IMR-90 (cell line): ENCODE measurements around the gene LATS2. TPM values are rescaled to one million over a fixed set of nuclear protein-coding genes. Genes with fewer than 3 reads are reported as not detected.

Experiments used
- ATAC-seq: fragments of 200-7000 bp; cut with Tn5 transposase; 2 replicates; pipeline ENCODE4 v1.9.1; 2020; ENCODE audit warnings: low read depth, mild to moderate bottlenecking, moderate library complexity
- BruUV-seq: library from RNA; stranded (reverse); fragments of 400-500 nt; replicated peaks from 2 replicates; lab custom pipeline; 2021; lab: Mats Ljungman, UMichigan
- CTCF ChIA-PET: fragments of 300-600 bp; formaldehyde crosslinking; extraction: SDS; loops from one replicate; lab custom pipeline; 2021; ENCODE audit warnings: antibody characterized with exemption; lab: Yijun Ruan, JAX
- POLR2A ChIA-PET: fragments of 300-600 bp; sonication (Branson Sonifier 250); formaldehyde crosslinking; loops from one replicate; lab custom pipeline; 2022; ENCODE audit warnings: antibody characterized with exemption; ENCODE audit not compliant: unreplicated experiment; lab: Charles Lee
- DNase-seq: peaks from one replicate; pipeline ENCODE4 v3.0.0; 2013
- H2AFZ ChIP-seq: replicated peaks from 2 replicates; pipeline ENCODE3; 2013; ENCODE audit warnings: low read length, mild to moderate bottlenecking; ENCODE audit not compliant: poor library complexity
- H2AK5ac ChIP-seq: 2 replicates; pipeline ENCODE4 v1.6.1; 2013; ENCODE audit warnings: low read depth, low read length, inconsistent platforms
- H2AK9ac ChIP-seq: replicated peaks from 2 replicates; pipeline ENCODE3; 2013; ENCODE audit warnings: mild to moderate bottlenecking, low read depth, low read length, moderate library complexity; ENCODE audit not compliant: poor library complexity
- H2BK120ac ChIP-seq: 2 replicates; pipeline ENCODE4 v1.6.1; 2013; ENCODE audit warnings: low read depth, low read length, inconsistent platforms
- H2BK15ac ChIP-seq: 3 replicates; pipeline ENCODE4 v1.6.1; 2013; ENCODE audit warnings: low read depth, low read length, inconsistent platforms
- H2BK20ac ChIP-seq: 2 replicates; pipeline ENCODE4 v1.6.1; 2013; ENCODE audit warnings: low read depth, mild to moderate bottlenecking, inconsistent platforms, low read length, moderate library complexity
- H2BK5ac ChIP-seq: 2 replicates; pipeline ENCODE4 v1.6.1; 2013; ENCODE audit warnings: mild to moderate bottlenecking, low read depth, low read length, inconsistent platforms; ENCODE audit not compliant: poor library complexity, severe bottlenecking
- H3K14ac ChIP-seq: replicated peaks from 2 replicates; pipeline ENCODE4 v1.6.1; 2013; ENCODE audit warnings: low read depth, low read length, inconsistent platforms
- H3K18ac ChIP-seq: 2 replicates; pipeline ENCODE4 v1.6.1; 2013; ENCODE audit warnings: low read depth, low read length, control low read depth
- H3K23ac ChIP-seq: 2 replicates; pipeline ENCODE4 v1.6.1; 2013; ENCODE audit warnings: low read depth, low read length, inconsistent platforms
- H3K27ac ChIP-seq: 2 replicates; pipeline ENCODE4 v1.5.1; 2013; ENCODE audit warnings: mild to moderate bottlenecking, control low read depth, low read length; ENCODE audit not compliant: insufficient read depth
- H3K27me3 ChIP-seq: 2 replicates; pipeline ENCODE4 v1.6.1; 2013; ENCODE audit warnings: low read length; ENCODE audit not compliant: control insufficient read depth, insufficient read depth
- H3K36me3 ChIP-seq: 2 replicates; pipeline ENCODE4 v1.6.1; 2013; ENCODE audit warnings: low read length, mixed read lengths; ENCODE audit not compliant: control insufficient read depth, insufficient read depth
- H3K4ac ChIP-seq: 2 replicates; pipeline ENCODE4 v1.6.1; 2013; ENCODE audit warnings: low read depth, low read length, inconsistent platforms
- H3K4me1 ChIP-seq: 2 replicates; pipeline ENCODE4 v1.6.1; 2013; ENCODE audit warnings: low read length, mixed read lengths; ENCODE audit not compliant: control insufficient read depth, insufficient read depth
- H3K4me2 ChIP-seq: 2 replicates; pipeline ENCODE4 v1.6.1; 2013; ENCODE audit warnings: low read depth, mild to moderate bottlenecking, control low read depth, low read length, moderate library complexity
- H3K4me3 ChIP-seq: 2 replicates; pipeline ENCODE4 v1.5.1; 2013; ENCODE audit warnings: low read depth, mild to moderate bottlenecking, control low read depth, low read length, moderate library complexity; ENCODE audit not compliant: insufficient read depth
- H3K56ac ChIP-seq: 2 replicates; pipeline ENCODE4 v1.6.1; 2013; ENCODE audit warnings: low read length, inconsistent platforms; ENCODE audit not compliant: insufficient read depth; ENCODE audit errors: extremely low read depth
- H3K79me1 ChIP-seq, 2 experiments: 2 replicates each; pipeline ENCODE4 v1.6.1; 2013; ENCODE audit warnings: low read length in 2 of 2, inconsistent platforms in 1 of 2, low read depth in 1 of 2
- H3K9ac ChIP-seq: 2 replicates; pipeline ENCODE4 v1.6.1; 2013; ENCODE audit warnings: low read depth, low read length, control low read depth
- H3K9me1 ChIP-seq: 2 replicates; pipeline ENCODE4 v1.6.1; 2013; ENCODE audit warnings: low read length, inconsistent platforms; ENCODE audit not compliant: insufficient read depth
- H3K9me3 ChIP-seq: 2 replicates; pipeline ENCODE4 v1.6.1; 2013; ENCODE audit warnings: low read length; ENCODE audit not compliant: control insufficient read depth, insufficient read depth
- H4K20me1 ChIP-seq: 2 replicates; pipeline ENCODE4 v1.6.1; 2013; ENCODE audit warnings: low read length, inconsistent platforms; ENCODE audit not compliant: insufficient read depth
- H4K5ac ChIP-seq: 2 replicates; pipeline ENCODE4 v1.6.1; 2013; ENCODE audit warnings: mild to moderate bottlenecking, low read depth, low read length, control low read depth
- H4K8ac ChIP-seq, 2 experiments: 2 replicates each; pipeline ENCODE4 v1.6.1; 2013; ENCODE audit warnings: low read depth in 2 of 2, low read length in 2 of 2, control low read depth in 1 of 2, inconsistent platforms in 1 of 2
- H4K91ac ChIP-seq: 2 replicates; pipeline ENCODE4 v1.6.1; 2013; ENCODE audit warnings: low read depth, low read length, inconsistent platforms; ENCODE audit not compliant: insufficient read depth
- BHLHE40 ChIP-seq: fragments of 150-350 bp; IDR thresholded peaks from 2 replicates; pipeline ENCODE4 v1.6.1; 2016; ENCODE audit warnings: mild to moderate bottlenecking, low read depth, low read length
- MAFK ChIP-seq: IDR thresholded peaks from 2 replicates; pipeline ENCODE4 v1.6.1; 2012; ENCODE audit warnings: low read depth, low read length, improper control_type of control experiment
- MXI1 ChIP-seq: IDR thresholded peaks from 2 replicates; pipeline ENCODE4 v1.6.1; 2012; ENCODE audit warnings: low read depth, mild to moderate bottlenecking, low read length, moderate library complexity, borderline replicate concordance
- NFE2L2 ChIP-seq: fragments of 150-350 bp; IDR thresholded peaks from 2 replicates; pipeline ENCODE4 v1.6.1; 2016; ENCODE audit warnings: low read depth, mild to moderate bottlenecking, low read length
- RAD21 ChIP-seq: IDR thresholded peaks from 2 replicates; pipeline ENCODE4 v1.6.1; 2012; ENCODE audit warnings: low read length, improper control_type of control experiment
- RCOR1 ChIP-seq: IDR thresholded peaks from 2 replicates; pipeline ENCODE4 v1.6.1; 2012; ENCODE audit warnings: mild to moderate bottlenecking, low read length, improper control_type of control experiment; ENCODE audit not compliant: insufficient replicate concordance
- SMC3 ChIP-seq: fragments of 150-350 bp; IDR thresholded peaks from 2 replicates; pipeline ENCODE4 v1.6.1; 2016; ENCODE audit warnings: low read depth, mild to moderate bottlenecking, antibody characterized with exemption, low read length, moderate library complexity
- WGBS, 2 experiments: methylation state at CpG; one replicate each; pipeline versions ENCODE4 v1.1.5 to v1.1.7; 2013; ENCODE audit warnings: missing lambda C conversion rate in 2 of 2; ENCODE audit not compliant: insufficient read length in 1 of 2; ENCODE audit errors: extremely low coverage in 2 of 2; 5-methylcytosine and 5-hydroxymethylcytosine counted together
- dilution Hi-C: fragments of 300-500 bp; cut with HindIII; formaldehyde crosslinking; loops from one replicate; pipeline ENCODE4 v1.14.3; 2018; ENCODE audit warnings: low sequenced_read_pairs; ENCODE audit not compliant: unreplicated experiment
- in situ Hi-C: fragments of 300-500 bp; cut with MboI; formaldehyde crosslinking; loops from 3 replicates; pipeline ENCODE4 v1.14.3; 2019; ENCODE audit warnings: low sequenced_read_pairs, inconsistent platforms, mixed read lengths
- intact Hi-C: fragments of 100-400 bp; cut with micrococcal nuclease; formaldehyde crosslinking; loops from 2 replicates; pipeline ENCODE4 v1.10.0; 2022
- polyA plus RNA-seq, 3 experiments: library from polyadenylated mRNA; depleted of rRNA; stranded (reverse); fragments of >200 nt; gene quantifications; 2 replicates each; pipeline ENCODE4 v1.2.3, GENCODE V29; 2012; ENCODE audit warnings: low replicate concordance in 1 of 3
- total RNA-seq: library from RNA; depleted of rRNA; stranded (reverse); fragments of >200 nt; gene quantifications from 2 replicates; pipeline ENCODE4 v1.2.3, GENCODE V29; 2012
- TF ChIP-seq, protein P1 (sequence below): fragments of 150-350 bp; IDR thresholded peaks from 2 replicates; pipeline ENCODE4 v1.6.1; 2017; ENCODE audit warnings: mild to moderate bottlenecking, antibody characterized with exemption, low read length, low read depth

Gene LATS2
- total and polyA plus RNA-seq, 2 of the 4 experiments (the other 2 are of a cell fraction), result 12.7 to 22.4 TPM

DNA sequence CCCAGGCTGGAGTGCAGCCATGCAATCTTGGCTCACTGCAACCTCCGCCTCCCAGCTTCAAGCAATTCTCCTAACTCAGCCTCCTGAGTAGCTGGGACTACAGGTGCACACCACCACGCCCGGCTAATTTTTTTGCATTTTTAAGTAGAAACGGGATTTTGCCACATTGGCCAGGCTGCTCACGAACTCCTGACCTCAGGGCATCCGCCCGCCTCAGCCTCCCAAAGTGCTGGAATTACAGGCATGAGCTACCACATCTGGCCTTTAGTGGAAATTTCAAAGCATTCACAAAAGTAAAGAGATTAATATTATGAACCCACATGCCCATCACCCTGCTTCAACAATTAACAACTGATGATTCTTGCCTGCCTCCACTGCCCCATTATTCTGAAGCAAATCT lies 20.5 kb upstream of the LATS2 start:
- Histone ChIP-seq H3K9me1 (peaks cover 3% of the 10 kb centered on the region; the same call in 1 of the 2 replicates), H3K18ac (no peak overlapping the region), H3K4me2 (no peak overlapping the region), H4K91ac (no peak overlapping the region), H2BK5ac (no peak overlapping the region), H2BK15ac (no peak overlapping the region), H2AK5ac (no peak overlapping the region), H3K27me3 (no peaks in the 10 kb centered on the region), H3K36me3 (no peaks in the 10 kb centered on the region), H4K5ac (no peak overlapping the region), H2BK120ac (no peak overlapping the region), H2AFZ (no peak overlapping the region), H3K27ac (no peak overlapping the region), H3K56ac (no peak overlapping the region), H3K9ac (no peak overlapping the region), H4K20me1 (no peaks in the 10 kb centered on the region), H2BK20ac (no peak overlapping the region), H3K4me1 (peaks cover 6% of the 10 kb centered on the region; the same call in 1 of the 2 replicates), H3K4me3 (no peak overlapping the region), H2AK9ac (no peak overlapping the region), H3K9me3 (no peaks in the 10 kb centered on the region), H3K14ac (no peak overlapping the region), H3K79me1 (peaks cover 0 to 3% of the 10 kb centered on the region in 2 experiments; a peak in 2 of 4 replicates), H3K4ac (no peak overlapping the region), H4K8ac (no peak overlapping the region), H3K23ac (no peak overlapping the region)
- CTCF ChIA-PET, result no interaction called here
- DNase-seq (no peak), ATAC-seq (no peak)
- in situ Hi-C loops, result no loop called here
- POLR2A ChIA-PET, result no interaction called here
- intact Hi-C loops, result no loop called here
- TF ChIP-seq MAFK, result no peak
- no peak for TF ChIP-seq RAD21
- no peak for TF ChIP-seq RCOR1
- no peak for TF ChIP-seq MXI1
- TF ChIP-seq NFE2L2, result no peak
- TF ChIP-seq, protein P1, sequence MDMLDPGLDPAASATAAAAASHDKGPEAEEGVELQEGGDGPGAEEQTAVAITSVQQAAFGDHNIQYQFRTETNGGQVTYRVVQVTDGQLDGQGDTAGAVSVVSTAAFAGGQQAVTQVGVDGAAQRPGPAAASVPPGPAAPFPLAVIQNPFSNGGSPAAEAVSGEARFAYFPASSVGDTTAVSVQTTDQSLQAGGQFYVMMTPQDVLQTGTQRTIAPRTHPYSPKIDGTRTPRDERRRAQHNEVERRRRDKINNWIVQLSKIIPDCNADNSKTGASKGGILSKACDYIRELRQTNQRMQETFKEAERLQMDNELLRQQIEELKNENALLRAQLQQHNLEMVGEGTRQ, result no peak
- no peak for TF ChIP-seq BHLHE40
- no peak for TF ChIP-seq SMC3
- whole genome bisulfite sequencing, 2 experiments, result 88% methylated on average over 1 of the region's 7 CpGs; no CpG with 5 or more reads in 1 of the 2 experiments
- BruUV-seq, result no TSS peak
- dilution Hi-C loops, result no loop called here
